Suppressor macrophage treated with lipopolysaccharide for 1 hour (primary cell): ENCODE data around the gene LILRA5.
"Not testable (repeated sequence)": the region's sequence is repeated elsewhere in the genome, so short reads cannot be mapped to it uniquely, and the experiment has no call there.

Experiments used
- DNase-seq, 3 donors: peaks; one replicate each; pipeline ENCODE4 v3.0.0-alpha.2; 2020 to 2022

LILRA5 gene

DNA sequence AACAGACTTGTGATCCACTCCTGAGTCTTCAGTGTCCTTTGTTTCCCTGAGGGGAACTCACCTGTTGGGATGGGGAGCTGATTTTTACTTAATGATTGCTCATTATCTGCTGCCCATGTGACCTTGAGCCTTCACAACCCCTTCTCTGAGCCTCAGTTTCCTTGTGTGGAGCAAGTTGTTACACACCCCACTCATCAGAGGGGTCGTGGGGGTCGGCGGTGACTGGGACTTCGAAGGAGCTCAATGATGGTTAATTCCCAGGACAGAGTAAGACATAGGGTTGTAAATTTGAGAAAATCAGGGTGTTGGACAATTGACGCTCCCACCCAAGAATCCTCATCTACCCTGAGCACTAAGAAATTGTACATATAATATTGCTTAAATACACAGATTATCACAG lies 13.5 kb downstream of the LILRA5 start:
- no peak for DNase-seq

- DNase-seq: no peak
Observed at GRCh38 chr19:54299126-54299498, 13.9 kb downstream of the LILRA5 start.

- DNase-seq: peak; percentile 68 to 79 (median 76)
Observed at GRCh38 chr19:54298357-54299125, 14.4 kb downstream of the LILRA5 start.

- peak; percentile 62 to 66 (median 65) for DNase-seq
Observed at GRCh38 chr19:54297759-54298305, 15.1 kb downstream of the LILRA5 start.

DNA sequence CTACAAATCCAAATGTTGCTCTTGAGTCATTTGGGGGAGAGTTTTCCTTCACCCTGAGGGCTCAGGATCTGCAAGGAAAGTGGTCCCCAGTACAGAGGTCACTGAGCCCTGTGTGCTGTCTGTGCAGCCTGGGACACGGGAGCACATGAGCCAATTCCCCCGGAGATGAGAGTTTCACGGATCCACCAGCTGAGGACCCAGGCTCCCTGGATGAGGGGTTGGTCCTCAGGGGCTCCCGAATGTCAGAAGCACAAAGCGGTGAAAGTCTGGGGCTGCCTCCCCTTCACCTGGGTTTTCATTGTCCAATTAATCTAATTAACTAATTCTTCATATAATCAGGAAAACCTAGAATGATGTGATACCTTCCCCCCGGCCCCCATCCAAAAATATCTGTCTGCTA lies 18.4 kb downstream of the LILRA5 start:
- no peak for DNase-seq

- peak; percentile 69 to 93 (median 69) for DNase-seq
Observed at GRCh38 chr19:54289160-54289559, 23.8 kb downstream of the LILRA5 start.

DNA sequence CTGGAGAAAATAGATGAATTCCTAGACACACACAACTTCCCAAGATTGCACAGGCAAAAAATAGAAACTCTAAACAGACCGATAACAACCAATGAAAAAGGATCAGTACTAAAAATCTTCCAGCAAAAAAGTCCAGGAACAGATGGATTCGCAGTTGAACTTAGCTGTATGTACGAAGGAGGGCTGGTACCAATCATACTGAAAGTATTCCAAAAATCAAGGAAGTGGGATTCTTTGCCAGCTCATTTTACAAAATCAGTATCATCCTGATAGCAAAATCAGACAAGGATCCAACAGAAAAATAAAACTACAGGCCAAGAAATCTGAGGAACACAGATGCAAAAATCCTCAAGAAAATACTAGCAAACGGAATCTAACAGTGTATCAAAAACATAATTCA lies 25.5 kb downstream of the LILRA5 start:
- DNase-seq: no peak

DNA sequence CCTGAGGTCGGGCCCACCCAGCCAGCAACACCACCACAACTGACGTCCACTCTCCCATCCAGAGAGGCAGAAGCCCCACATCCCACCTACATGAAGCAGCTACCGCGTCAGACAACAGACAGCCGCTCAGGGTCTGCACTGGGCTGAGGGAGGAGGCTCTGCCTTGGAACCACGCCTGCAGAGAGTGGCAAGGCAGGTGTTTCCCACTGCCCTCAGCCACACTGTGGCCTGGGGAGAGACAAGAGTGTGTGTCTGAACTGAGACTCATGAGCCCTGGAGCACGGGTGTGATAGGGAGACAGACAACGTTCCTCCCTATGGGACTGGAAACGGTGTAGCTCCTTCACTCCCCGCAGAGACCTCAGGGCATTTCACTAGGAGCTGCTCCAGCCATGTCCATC lies 26.7 kb downstream of the LILRA5 start:
- DNase-seq: not testable (repeated sequence)

DNA sequence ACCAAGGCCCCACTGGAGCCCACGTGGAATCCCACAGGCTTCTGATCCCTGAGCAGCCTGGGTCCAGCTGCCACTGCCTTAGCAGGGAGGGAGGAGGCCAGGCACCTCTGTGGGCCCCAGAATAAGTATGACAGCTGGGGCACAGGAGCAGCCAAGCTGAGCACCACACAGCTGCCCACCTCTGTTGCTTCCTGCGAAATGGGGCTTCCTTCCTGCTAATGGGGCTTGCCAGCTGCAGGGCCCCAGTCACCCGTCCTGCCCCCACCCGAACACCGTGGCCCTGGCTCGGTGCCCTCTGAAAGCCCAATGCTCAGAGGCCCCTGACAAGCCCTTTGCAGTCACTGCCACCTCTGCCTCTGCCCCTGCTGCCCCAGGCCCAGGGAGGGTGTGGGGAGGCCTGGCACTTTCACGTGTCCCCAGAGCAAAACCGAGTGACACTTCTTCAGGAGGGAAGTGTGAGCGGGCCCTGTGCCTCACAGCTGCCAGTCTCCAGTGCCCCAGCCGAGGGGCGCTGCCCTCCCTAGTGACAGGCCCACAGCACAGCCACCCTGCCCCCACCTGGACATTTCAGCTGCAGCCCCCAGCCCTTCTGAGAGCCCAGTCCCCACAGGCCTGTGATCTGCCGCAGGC lies 27.4 kb downstream of the LILRA5 start:
- DNase-seq: not testable (repeated sequence)

- peak; percentile 64 to 82 (median 73) for DNase-seq
Observed at GRCh38 chr19:54282686-54283470, 30.1 kb downstream of the LILRA5 start.

- DNase-seq: not testable (repeated sequence)
Observed at GRCh38 chr19:54281729-54282075, 31.3 kb downstream of the LILRA5 start.

DNA sequence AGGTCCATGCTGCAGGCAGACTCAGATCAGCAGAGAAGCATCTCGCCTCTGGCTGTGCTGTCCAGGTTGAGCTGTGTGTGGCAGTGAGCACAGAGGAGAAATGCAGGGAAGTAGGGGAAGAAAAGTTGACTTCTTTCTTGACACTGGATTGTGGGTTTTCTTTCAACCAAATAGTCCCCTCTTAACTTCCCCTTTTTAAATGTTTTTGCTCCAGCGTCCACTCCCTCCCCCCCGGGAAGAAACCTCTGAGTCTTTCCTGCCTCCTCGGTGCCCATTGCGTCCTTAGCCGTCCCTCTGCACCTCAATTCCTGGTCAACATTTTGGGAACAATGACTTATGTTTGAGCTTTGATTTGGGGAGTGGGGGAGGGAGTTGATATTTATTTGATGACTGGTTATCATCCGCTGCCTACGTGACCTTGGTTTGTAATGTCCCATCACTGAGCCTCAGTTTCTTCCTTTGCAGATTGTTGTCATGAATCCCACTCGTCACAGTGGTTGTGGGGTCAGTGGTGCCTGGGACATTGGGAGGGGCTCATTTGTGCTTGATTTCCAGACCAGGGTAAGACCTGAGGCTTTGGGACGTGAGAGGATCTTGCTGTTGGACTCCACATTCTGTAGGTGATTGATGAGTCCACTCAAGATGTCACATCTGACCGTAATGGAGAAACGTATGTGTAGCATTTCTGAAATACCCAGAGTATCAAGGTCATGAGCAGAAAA lies 31.8 kb downstream of the LILRA5 start, which contains the start of gene LILRB2:
LILRB2 (minus strand) TSS at position 104 of the 722 bp plus-strand sequence. CDS start 614 bp downstream, outside the sequence.
- peak; percentile 79 to 81 (median 80) for DNase-seq

GRCh38 chr19:54280441-54280840 lies 32.5 kb downstream of the LILRA5 start:
- peak; percentile 86 to 87 (median 86) for DNase-seq

DNA sequence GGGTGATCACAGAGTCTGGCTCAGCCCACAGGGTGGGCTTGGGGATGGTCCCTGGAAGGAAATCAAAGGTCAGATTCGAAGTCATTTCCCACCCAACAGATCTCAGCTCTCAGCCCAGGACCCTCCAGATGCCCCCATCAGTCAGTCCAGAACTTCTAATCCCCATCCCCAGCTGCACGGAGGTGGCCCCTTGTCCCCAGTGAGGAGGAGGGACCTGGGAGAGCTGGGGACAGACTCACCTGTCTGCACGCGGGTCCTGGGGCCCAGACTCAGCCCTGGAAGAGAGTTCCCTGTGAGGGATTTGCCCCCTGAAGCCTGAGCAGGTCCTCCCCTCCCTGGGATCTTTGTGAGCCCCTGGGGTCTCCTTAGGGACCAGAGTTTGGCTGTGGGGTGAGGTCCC lies 32.9 kb downstream of the LILRA5 start:
- DNase-seq: not testable (repeated sequence)

GRCh38 chr19:54279406-54279962 lies 33.5 kb downstream of the LILRA5 start:
- DNase-seq: peak; percentile 67 to 75 (median 68)

GRCh38 chr19:54278571-54279195 lies 34.3 kb downstream of the LILRA5 start:
- not testable (repeated sequence) for DNase-seq

GRCh38 chr19:54278056-54278455 lies 34.9 kb downstream of the LILRA5 start:
- DNase-seq: not testable (repeated sequence)

DNA sequence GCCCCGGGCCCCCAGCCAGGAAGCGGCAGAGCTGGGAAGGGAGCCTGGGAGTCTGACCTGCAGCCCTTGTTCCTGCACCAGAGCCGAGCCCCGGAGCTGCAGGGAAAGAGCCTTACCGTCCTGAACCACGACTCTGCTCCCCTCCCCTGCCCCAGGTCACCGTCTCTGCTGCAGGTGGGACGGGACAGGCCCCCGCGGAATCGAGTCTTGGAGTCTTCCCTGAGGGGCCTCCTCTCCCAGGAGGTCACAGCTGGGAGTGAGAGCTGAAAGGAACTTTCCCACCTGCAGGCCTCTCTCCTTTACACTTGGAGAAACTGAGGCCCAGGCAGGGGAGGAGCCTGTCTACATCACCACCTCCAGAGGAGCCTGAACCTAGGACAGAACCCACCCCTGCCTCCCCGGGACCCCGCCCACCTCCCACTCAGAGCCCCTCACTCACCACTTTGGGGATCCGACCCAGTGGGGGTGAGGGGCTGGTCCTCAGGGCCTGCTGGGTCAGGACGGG lies 35.8 kb downstream of the LILRA5 start:
- not testable (repeated sequence) for DNase-seq

GRCh38 chr19:54275951-54276350 lies 37.0 kb downstream of the LILRA5 start:
- no peak for DNase-seq

GRCh38 chr19:54274516-54274915 lies 38.5 kb downstream of the LILRA5 start:
- DNase-seq: not testable (repeated sequence)

- peak in 1 of 3 donors; percentile 35 for DNase-seq
Observed at GRCh38 chr19:54273821-54274220, 39.1 kb downstream of the LILRA5 start.
